Stimulated activated CD8-positive, alpha-beta memory T cell treated with anti-CD3 and anti-CD28 coated beads, Interleukin-2, amount 100 ng/mL, for 1 hour (primary cell): Measurements from ENCODE around the gene RABGAP1L.
"Not testable (repeated sequence)": the region's sequence is repeated elsewhere in the genome, so short reads cannot be mapped to it uniquely, and the experiment has no call there.

Experiments
- DNase-seq, 2 donors: peaks; one replicate each; pipeline ENCODE4 v3.0.0-alpha.2; 2020; ENCODE audit warnings: low read depth in 2 of 2

RABGAP1L gene

GRCh38 chr1:174238845-174239501, 79.7 kb downstream of the RABGAP1L start:
- DNase-seq: not testable (repeated sequence)

GRCh38 chr1:174239541-174239940, 80.2 kb downstream of the RABGAP1L start:
- no peak for DNase-seq

GRCh38 chr1:174242856-174243255, 83.5 kb downstream of the RABGAP1L start:
- no peak for DNase-seq

GRCh38 chr1:174243451-174244000, 84.2 kb downstream of the RABGAP1L start:
- DNase-seq: no peak

GRCh38 chr1:174244017-174244416, 84.7 kb downstream of the RABGAP1L start:
- DNase-seq: no peak

- no peak for DNase-seq
Measured at GRCh38 chr1:174247472-174247871, 88.2 kb downstream of the RABGAP1L start.

GRCh38 chr1:174248041-174248440, 88.7 kb downstream of the RABGAP1L start:
- DNase-seq: no peak

- DNase-seq: not testable (repeated sequence)
Measured at GRCh38 chr1:174256386-174256785, 97.1 kb downstream of the RABGAP1L start.

- DNase-seq: peak in 1 of 2 donors; percentile 15
Measured at GRCh38 chr1:174258148-174258550, 98.8 kb downstream of the RABGAP1L start.

GRCh38 chr1:174262349-174263241, 103.3 kb downstream of the RABGAP1L start:
- DNase-seq: no peak

- DNase-seq: no peak
Measured at GRCh38 chr1:174265282-174265681, 106.0 kb downstream of the RABGAP1L start.

- DNase-seq: no peak
Measured at GRCh38 chr1:174266476-174266875, 107.2 kb downstream of the RABGAP1L start.

- no peak for DNase-seq
Measured at GRCh38 chr1:174266991-174267612, 107.8 kb downstream of the RABGAP1L start.

- no peak for DNase-seq
Measured at GRCh38 chr1:174269989-174270651, 110.8 kb downstream of the RABGAP1L start.

- no peak for DNase-seq
Measured at GRCh38 chr1:174273190-174273589, 113.9 kb downstream of the RABGAP1L start.

GRCh38 chr1:174273776-174274175, 114.5 kb downstream of the RABGAP1L start:
- no peak for DNase-seq

- no peak for DNase-seq
Measured at GRCh38 chr1:174274452-174274851, 115.1 kb downstream of the RABGAP1L start.

- DNase-seq: no peak
Measured at GRCh38 chr1:174274884-174275283, 115.6 kb downstream of the RABGAP1L start.

- DNase-seq: no peak
Measured at GRCh38 chr1:174276087-174276486, 116.8 kb downstream of the RABGAP1L start.

GRCh38 chr1:174284052-174284451, 124.7 kb downstream of the RABGAP1L start:
- DNase-seq: no peak

- no peak for DNase-seq
Measured at GRCh38 chr1:174286042-174286441, 126.7 kb downstream of the RABGAP1L start.
